Measurements from ENCODE around the gene VEPH1. TPM values are rescaled to one million over a fixed set of nuclear protein-coding genes. Genes with fewer than 3 reads are reported as not detected.

Gene VEPH1
- total and polyA plus RNA-seq, 9 of the 15 experiments (the other 6 are each of a cell fraction or from before 2014, with no cell fraction given), result 4.5 to 15.6 (median 5.8) TPM

DNA sequence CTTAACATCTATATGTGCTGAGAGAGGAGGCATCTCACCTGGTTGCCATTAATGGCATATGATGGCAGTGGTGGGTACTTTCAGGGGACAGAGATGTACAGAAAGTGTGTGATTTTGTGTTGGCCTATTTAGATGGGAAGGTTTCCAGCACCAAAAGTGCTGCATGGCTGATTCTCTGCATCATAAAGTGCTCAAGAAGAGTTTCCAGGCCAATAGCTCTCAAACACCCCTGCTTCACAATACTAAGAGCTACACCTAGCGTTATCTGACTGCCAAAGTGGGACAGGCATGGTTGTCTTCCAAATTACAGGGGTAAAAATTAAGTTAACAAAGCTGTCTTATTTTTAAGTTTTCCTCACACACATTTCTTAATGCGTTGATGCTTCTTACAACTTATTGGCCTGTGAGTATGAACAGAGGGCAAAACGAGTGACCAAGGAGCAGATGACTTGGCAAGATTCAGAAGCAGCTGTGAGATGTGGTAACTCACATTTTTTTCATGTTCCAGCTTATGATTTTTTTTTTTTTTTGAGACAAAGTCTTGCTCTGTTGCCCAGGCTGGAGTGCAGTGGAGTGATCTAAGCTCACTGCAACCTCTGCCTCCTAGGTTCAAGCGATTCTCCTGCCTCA, 41.4 kb upstream of the VEPH1 start:
- Histone ChIP-seq H3K36me3 (ENCODE audit: control insufficient read depth, insufficient read depth, low read length) (no peaks in the 10 kb centered on the region), H3K4me2 (ENCODE audit: insufficient read depth, low read length) (no peak overlapping the region), H3K9me1 (ENCODE audit: control insufficient read depth, insufficient read depth, low read length) (no peaks in the 10 kb centered on the region), H3K4me3 (no peak overlapping the region), H2AFZ (ENCODE audit: low read depth, low read length) (no peak overlapping the region), H4K20me1 (replicated peaks; ENCODE audit: control insufficient read depth, insufficient read depth, low read length) (no peaks in the 10 kb centered on the region), H3K79me2 (ENCODE audit: control insufficient read depth, insufficient read depth, low read length) (no peaks in the 10 kb centered on the region), H3K9me3 (replicated peaks; ENCODE audit: control insufficient read depth, insufficient read depth, low read depth, low read length) (0 out of 2 replicates have a peak, but pooled peaks cover 2% of the 10 kb centered on the region), H3K9ac (ENCODE audit: insufficient read depth in 1 of 2, low read depth in 2 of 2, low read length in 2 of 2) (no peak overlapping the region), H3K27me3 (ENCODE audit: control insufficient read depth in 2 of 2, insufficient read depth in 2 of 2, low read length in 2 of 2) (no peaks in the 10 kb centered on the region), H3K4me1 (replicated peaks in 1 of 2; ENCODE audit: control insufficient read depth in 2 of 2, insufficient read depth in 2 of 2, low read length in 2 of 2) (no peaks in the 10 kb centered on the region; a peak in 2 of 5 replicates), H3K27ac (ENCODE audit: extremely low read depth, low read depth, low read length) (no peak overlapping the region)
- BruUV-seq (replicated peaks), result no TSS peak
- intact Hi-C loops (cut with micrococcal nuclease) (no loop called here), in situ Hi-C loops (cut with MboI) (no loop called here)
- no peak for ATAC-seq
- TF ChIP-seq NFE2 (IDR thresholded peaks at IDR 0.05; ENCODE audit: low read depth) (0 out of 2 replicates have a peak, but pooled peaks have one; percentile 27), RBM39 (optimal IDR thresholded peaks at IDR 0.05; ENCODE audit: low read depth, low read length) (no peak), MAFG (tag; conservative IDR thresholded peaks at IDR 0.05) (0 out of 2 replicates have a peak, but pooled peaks have one; percentile 38)
- WGBS (ENCODE audit: insufficient coverage, low coverage, missing lambda C conversion rate), result 23% methylated on average over 4 of the region's 4 CpGs
- DNase-seq (ENCODE audit: extremely low read depth in 1 of 4, low spot score in 3 of 4), result no peak
- no peak for FAIRE-seq
- POLR2A ChIA-PET, result interaction anchor here (0.6 to 1.1 kb wide), 3 partner anchors 12 to 36 kb away, joined by 3 read pairs; no protein-coding TSS in a partner anchor
- CTCF ChIA-PET (ENCODE audit: low intra/inter-chr PET ratio), result no interaction called here

DNA sequence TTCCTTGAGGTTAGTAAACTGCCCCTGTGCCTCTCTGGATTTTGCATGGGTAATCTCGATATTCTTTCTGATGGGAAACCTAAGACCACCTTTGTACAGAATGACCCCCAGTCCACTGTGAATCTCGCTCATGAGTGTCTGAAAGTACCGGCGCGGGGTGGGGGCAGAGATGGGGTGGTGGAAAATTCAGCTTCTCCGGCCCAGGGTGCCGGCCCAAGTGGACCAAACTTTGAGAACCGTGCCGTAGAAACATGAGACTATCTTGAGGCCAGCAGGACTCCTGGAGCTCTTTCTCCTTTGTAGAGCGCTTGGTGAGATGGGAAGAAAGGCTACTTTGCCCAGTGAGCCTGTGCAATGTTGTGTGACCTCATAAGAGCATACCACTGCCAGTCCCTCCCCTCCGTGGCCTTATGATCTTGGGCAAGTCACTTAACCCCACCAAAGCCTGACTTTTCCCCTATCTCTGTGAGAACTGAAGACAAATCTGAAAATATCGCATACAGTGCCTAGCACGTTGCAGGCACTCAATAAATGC, 40.4 kb upstream of the VEPH1 start:
- Histone ChIP-seq H3K79me2 (ENCODE audit: control insufficient read depth, insufficient read depth, low read length) (no peaks in the 10 kb centered on the region), H3K9ac (ENCODE audit: insufficient read depth in 1 of 2, low read depth in 2 of 2, low read length in 2 of 2) (no peak overlapping the region), H3K27ac (ENCODE audit: extremely low read depth, low read depth, low read length) (no peak overlapping the region), H3K9me1 (ENCODE audit: control insufficient read depth, insufficient read depth, low read length) (no peaks in the 10 kb centered on the region), H3K4me2 (ENCODE audit: insufficient read depth, low read length) (no peak overlapping the region), H3K4me3 (no peak overlapping the region), H3K4me1 (replicated peaks in 1 of 2; ENCODE audit: control insufficient read depth in 2 of 2, insufficient read depth in 2 of 2, low read length in 2 of 2) (no peaks in the 10 kb centered on the region; a peak in 2 of 5 replicates), H3K27me3 (ENCODE audit: control insufficient read depth in 2 of 2, insufficient read depth in 2 of 2, low read length in 2 of 2) (no peaks in the 10 kb centered on the region), H4K20me1 (replicated peaks; ENCODE audit: control insufficient read depth, insufficient read depth, low read length) (no peaks in the 10 kb centered on the region), H3K9me3 (replicated peaks; ENCODE audit: control insufficient read depth, insufficient read depth, low read depth, low read length) (0 out of 2 replicates have a peak, but pooled peaks cover 2% of the 10 kb centered on the region), H3K36me3 (ENCODE audit: control insufficient read depth, insufficient read depth, low read length) (no peaks in the 10 kb centered on the region), H2AFZ (ENCODE audit: low read depth, low read length) (no peak overlapping the region)
- ATAC-seq, result no peak
- POLR2A ChIA-PET, result interaction anchor here (0.6 kb wide), 1 partner anchor 51 kb away, joined by 3 read pairs; no protein-coding TSS in a partner anchor
- in situ Hi-C loops (cut with MboI) (no loop called here), intact Hi-C loops (cut with micrococcal nuclease) (no loop called here)
- DNase-seq (ENCODE audit: extremely low read depth in 1 of 4, low spot score in 3 of 4), result no peak
- 59% methylated on average over 13 of the region's 13 CpGs for WGBS (ENCODE audit: insufficient coverage, low coverage, missing lambda C conversion rate)
- BruUV-seq (replicated peaks), result no TSS peak
- CTCF ChIA-PET (ENCODE audit: low intra/inter-chr PET ratio), result no interaction called here
- FAIRE-seq, result no peak
- no peak for TF ChIP-seq ZKSCAN8 (CRISPR knock-in tag; IDR thresholded peaks at IDR 0.05)
- TF ChIP-seq STAT5B (CRISPR knock-in tag; IDR thresholded peaks at IDR 0.05), result no peak
- no peak for TF ChIP-seq ZBTB8A (IDR thresholded peaks at IDR 0.05; ENCODE audit: partially characterized antibody)
- no peak for TF ChIP-seq ETS2 (tag; IDR thresholded peaks at IDR 0.05; ENCODE audit: borderline replicate concordance, poor library complexity, severe bottlenecking)
- TF ChIP-seq MECOM (CRISPR knock-in tag; IDR thresholded peaks at IDR 0.05), result no peak
- TF ChIP-seq DLX4 (CRISPR knock-in tag; IDR thresholded peaks at IDR 0.05), result no peak
- TF ChIP-seq ZNF41 (CRISPR knock-in tag; conservative IDR thresholded peaks at IDR 0.05), result no peak
- no peak for TF ChIP-seq BMI1 (IDR thresholded peaks at IDR 0.05; ENCODE audit: low read length)
- no peak for TF ChIP-seq UBTF (IDR thresholded peaks at IDR 0.05; ENCODE audit: borderline replicate concordance in 1 of 2, low read depth in 2 of 2, low read length in 2 of 2)
- no peak for TF ChIP-seq ZNF830 (CRISPR knock-in tag; IDR thresholded peaks at IDR 0.05)
- no peak for TF ChIP-seq POLR2A (conservative IDR thresholded peaks at IDR 0.05)
